Measurements from ENCODE around the gene RCN1.
"Not testable (repeated sequence)": the region's sequence is repeated elsewhere in the genome, so short reads cannot be mapped to it uniquely, and the experiment has no call there.

Gene RCN1

GRCh38 chr11:32079553-32079952, 11.3 kb upstream of the RCN1 start:
- DNase-seq (ENCODE audit: low spot score) = no peak

DNA sequence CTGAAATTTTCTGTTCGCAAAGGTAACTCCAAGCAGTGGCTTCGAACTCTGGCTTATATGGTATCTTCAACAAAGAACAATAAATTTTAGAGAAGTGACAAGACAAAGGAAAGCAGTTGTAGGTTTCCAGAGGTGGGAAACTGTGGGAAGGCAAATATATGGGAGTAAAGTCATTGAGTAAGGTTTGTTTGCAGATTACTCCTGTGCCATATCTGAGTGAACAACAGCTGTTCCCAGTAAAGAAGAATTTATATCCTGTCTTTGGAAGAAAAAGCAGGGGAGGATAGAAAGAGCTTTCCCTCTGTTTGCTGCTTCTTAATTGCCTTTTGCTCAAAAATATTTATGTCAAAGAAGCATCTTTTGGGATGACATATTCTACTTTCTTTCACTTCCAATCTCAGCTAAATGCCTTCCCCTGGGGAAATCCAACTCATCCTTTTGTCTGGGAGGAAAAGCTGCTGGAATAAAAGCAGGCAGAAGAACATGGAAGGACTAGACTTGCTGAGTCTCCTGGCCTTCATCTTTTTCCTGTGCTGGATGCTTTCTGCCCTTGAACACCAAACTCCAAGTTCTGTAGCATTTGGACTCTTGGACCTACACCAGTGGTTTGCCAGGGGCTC, 10.4 kb upstream of the RCN1 start:
- no peak for DNase-seq (ENCODE audit: low spot score)

- DNase-seq (ENCODE audit: low spot score) = no peak
These were observed 9.7 kb upstream of the RCN1 start for GRCh38 chr11:32081129-32081641.

DNA sequence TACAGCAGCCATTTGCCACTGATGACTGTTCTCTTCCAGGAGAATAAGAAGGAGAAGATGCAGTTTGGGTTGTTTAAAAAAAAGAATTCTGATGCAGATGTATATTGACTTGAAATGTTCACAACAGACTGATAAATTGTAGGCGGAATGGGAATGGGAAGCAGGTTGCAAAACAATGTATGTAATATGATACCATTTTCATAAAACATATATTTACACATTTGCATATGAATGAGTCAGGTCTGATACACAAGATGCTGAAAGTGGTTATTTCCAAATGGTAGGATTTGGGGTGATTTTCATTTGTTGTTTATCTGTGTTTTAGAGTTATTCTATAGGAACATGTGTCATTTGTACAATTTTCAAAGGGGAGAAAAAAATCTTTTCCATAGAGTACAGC, 9.0 kb upstream of the RCN1 start:
- no peak for DNase-seq (ENCODE audit: low spot score)

DNA sequence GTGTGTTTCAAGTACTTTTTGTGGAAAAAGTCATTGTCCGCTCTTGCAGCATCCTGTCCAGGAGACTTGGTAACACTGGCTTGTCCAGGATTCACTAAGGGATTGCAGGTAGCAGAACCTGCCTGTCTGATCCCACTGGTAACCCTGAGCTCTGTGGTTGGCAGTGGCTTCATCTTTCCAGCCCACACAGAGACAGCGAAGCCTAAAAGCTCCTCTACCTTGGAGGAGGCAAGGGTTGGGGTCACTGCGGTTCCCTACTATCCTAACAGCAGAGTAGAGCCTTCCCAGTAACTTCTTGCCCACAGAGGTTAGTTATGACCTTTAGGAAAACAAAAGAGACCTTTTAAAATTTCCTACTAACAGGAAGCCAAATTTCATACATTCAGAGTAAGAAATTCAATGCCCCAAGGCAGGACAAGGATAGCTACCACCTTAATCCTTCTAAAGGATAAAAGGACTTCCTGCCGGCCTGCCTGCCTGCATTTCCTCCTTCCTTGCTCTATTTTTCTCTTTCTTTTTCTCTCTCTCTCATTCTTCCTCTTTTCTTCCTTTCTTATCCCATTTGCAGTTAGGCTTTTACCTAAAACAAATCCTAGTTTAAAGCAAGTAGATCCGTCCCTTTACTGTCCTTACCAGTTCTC, 8.4 kb upstream of the RCN1 start:
- no peak for DNase-seq (ENCODE audit: low spot score)

DNA sequence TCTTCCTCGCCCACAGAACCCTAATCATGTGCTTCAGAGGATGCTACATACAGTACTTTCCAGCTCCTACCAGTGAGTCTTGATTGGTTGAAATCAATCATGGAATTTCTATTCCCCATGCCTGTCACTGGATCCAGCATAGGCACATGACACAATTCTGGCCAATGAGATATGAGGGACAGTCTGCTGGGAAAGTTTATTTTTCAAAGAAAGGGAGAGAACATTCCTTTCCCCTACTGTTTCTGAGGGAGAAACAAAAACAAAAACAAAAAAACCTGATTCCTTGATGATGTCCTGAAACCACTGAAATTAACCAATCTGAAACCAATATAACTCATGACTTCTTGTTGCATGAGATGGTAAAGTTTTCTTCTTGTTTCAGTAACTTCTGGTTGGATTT, 3.3 kb upstream of the RCN1 start:
- no peak for DNase-seq (ENCODE audit: low spot score)

DNA sequence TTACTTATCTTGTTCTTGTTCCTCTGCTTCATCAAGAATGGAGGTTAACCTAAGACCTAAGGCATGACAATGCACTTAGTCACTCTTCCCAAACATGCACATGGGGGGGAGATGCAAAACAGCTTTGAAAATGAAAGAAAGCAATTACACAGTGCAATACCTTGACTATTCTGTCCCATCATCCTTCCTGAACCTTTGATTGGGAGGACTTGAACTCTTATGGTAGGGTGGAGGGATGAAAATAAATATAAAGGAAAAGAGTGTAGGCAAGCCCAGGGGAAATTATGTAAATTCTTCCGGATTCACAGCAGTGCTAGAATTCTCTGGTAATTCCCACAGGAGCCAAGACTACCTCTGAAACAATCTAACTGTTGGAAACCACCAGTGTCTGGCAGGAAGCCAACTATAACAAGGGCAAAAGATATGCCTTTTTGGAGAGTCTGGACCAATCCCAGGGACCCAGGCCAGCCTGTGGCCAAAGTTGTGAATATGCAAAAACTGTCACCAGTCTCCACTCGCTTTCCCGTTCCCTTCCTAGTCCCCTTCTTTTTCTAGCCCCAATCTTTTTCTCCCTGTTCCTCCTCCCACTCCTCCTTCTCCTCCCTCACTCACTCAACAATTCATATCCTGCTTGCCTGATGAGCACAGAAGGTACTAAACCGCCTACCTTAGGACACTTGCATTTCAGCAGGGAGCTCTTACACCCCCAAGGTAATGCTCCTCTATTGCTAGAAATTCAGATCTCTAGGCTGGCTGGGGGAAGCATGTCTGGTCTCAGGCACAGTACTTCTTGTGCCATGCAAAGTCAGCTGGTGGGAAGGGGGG, 2.5 kb upstream of the RCN1 start:
- no peak for DNase-seq (ENCODE audit: low spot score)

DNA sequence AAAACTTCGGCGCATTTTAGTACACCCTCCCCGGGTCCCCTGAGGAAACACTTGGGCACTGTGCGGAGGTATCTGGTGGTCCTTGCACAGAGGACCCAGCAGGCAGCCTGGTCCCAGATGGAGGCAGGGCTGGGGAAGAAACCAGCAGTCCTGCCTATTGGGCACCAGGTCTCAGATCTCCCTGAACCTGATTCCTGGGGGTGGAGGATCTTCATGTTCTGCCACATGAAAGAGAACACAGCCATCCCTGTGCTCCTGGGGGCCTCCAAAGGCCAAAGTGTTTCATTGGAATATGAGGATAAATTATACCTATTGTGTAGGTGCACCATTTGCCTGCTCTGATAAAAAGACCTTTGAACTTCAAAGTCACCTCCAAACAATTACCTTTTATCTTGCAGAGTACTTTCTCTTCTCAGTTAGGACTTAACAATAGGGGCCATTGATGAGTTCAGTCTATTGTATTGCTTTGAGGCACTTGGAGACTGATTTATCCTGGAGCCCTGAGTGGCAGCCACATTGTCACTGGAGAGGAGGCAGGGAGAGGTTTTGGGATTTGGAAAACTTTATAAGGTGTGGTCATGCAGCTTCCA, 1.8 kb downstream of the RCN1 start:
- DNase-seq (ENCODE audit: low spot score) = no peak

GRCh38 chr11:32094923-32095322, 4.0 kb downstream of the RCN1 start:
- DNase-seq (ENCODE audit: low spot score) = no peak

DNA sequence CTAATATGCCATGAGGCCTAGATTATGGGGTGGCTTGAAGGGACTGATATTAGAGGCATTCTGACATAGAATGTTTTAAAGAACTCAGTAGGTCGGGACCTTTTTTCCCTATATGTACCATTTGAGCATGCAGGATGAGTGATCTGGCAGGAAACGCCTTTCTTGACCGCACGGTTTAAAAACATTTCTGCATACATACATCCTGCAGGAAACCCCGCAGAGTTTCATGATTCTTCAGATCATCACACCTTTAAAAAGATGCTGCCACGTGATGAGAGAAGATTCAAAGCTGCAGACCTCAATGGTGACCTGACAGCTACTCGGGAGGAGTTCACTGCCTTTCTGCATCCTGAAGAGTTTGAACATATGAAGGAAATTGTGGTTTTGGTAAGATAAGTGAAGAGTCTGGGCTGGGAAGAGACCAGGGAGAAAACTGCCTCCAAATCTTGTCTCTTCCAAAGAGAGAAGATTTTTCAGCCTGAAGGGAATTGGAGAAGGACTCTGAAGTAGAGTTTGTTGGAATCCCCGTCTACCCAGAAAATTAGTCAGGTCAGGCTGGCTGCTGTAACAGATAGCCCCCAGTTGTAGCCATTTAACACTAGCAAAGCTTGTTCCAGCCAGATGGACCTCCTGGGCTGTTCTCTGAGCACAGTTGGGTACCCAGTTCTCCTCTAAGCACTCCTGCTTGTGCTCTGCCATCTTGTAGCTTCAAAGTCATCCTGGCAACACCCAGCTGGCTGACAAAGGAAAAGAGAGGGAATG, 7.4 kb downstream of the RCN1 start:
- no peak for DNase-seq (ENCODE audit: low spot score)

- DNase-seq (ENCODE audit: low spot score) = no peak
These were observed 8.6 kb downstream of the RCN1 start for GRCh38 chr11:32099516-32099915.

DNA sequence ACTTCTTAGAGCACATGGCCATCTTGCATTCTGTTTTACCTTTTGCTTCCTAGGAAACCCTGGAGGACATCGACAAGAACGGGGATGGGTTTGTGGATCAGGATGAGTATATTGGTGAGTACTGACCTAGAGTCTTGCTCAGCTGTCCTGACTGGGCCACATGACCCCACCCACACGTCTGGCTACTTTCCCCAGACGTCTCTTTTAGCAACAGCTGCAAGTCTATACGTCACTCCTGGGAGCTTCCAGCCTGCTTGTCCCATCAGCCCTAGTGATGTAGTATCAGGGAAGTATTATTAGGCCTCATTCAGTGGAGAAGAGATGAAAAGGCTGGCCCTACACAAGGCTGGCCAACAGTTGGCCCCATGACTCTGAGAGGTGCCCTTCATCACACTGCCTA, 9.6 kb downstream of the RCN1 start:
- DNase-seq (ENCODE audit: low spot score) = no peak

DNA sequence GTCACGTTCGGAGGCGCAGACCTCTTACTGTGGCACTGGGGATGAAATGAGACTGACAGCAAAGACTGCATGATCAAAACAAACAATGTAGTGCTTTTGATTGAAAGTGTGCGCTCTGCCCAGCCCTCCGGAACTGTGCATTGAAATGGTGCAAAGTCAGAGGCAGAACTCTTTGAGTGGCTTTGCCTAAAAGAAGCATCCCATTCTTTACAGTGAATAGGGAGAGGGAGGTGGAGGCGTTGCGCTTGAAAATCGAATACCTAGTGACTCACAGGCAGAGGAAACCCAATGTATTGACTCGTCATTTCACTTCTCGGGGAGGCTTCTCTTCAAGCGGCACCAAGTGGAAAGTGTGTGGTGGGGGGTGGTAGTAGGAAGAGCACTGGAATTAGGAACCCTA, 10.9 kb downstream of the RCN1 start:
- no peak for DNase-seq (ENCODE audit: low spot score)

DNA sequence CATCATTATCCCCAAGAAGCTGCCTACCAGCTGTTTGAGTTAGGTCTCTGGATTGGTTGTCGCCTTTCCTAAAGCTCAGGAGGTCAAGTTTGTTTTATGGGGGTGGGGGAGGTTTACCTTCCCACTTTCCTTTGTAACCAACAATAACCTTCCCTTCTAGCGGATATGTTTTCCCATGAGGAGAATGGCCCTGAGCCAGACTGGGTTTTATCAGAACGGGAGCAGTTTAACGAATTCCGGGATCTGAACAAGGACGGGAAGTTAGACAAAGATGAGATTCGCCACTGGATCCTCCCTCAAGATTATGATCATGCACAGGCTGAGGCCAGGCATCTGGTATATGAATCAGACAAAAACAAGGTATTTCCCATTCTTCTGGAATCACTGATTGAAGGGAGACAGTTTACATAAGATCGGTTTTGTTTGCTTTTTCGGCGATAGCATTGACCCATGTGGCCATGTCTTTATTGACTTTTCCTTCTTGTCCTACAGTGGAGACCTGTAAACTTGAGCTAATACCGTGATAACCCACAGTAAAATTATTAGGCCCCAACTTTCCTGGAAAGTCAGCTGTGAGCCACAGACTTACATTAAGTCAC, 12.3 kb downstream of the RCN1 start:
- DNase-seq (ENCODE audit: low spot score) = not testable (repeated sequence)

DNA sequence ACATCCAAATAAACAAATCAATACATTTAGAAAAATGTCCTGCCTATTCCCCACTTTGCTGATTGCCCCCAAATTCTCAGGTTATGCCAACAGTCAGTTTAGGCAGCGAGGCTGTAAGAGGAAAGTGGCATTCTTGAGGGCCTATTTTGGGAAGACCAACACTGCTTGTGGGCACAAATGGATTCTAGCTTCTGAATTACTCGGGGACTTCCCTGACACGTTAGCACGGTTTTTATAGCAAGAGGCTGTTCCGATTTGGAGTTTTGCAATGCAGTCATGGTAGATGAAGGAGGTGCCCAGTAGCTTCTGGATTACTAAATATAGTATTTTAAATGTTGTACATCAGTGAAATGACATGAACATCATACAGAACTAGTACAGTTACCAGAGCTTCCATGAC, 13.1 kb downstream of the RCN1 start:
- no peak for DNase-seq (ENCODE audit: low spot score)

DNA sequence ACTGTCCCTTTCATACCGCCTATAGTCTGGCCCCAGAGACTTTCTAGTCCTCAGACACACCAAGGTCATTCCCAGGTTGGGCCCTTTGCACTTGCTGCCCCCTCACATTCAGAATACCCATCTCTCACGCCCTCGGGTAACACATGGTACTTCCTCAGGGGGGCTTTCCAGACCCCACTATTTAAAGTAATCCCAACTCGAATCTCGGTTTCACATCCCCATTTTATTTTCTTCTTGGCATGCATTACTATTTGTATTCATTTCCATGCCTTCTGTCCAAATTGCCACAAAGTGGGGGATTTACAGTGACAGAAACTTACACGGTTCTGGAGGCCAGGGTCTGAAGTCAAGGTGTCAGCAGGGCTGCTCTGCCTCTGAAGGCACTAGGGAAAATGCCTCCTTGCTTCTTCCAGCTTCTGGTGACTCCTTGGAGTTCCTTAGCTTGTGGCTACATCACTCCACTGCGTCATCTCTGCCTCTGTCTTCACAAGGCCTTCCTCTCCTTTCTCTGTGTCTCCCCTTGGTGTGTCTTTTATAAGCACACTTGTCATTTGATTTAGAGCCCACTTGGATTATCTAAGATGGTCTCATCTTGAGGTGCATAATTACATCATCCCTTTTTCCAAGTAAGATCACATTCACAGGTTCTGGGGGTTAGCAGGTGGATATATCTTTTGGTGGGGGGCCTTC, 15.1 kb downstream of the RCN1 start:
- no peak for DNase-seq (ENCODE audit: low spot score)

DNA sequence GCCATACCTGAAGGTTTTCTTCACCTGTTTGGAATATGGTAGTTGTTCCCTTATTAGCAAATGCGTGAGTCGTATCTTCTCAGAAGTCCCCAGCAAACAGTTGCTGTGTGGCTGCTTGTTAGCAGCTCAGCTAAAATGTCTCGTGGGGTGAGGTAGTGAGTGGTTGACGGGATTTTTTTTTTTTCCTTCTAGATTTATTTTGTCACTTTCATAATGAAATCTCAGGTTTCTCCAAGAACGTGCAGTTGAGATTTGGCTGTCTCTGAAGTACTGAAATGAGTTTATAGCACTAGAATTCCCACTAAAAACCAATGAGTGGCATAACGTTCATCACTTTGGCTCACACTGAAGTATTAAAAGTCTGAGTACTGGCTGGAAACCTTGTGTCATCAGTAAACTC, 16.8 kb downstream of the RCN1 start:
- DNase-seq (ENCODE audit: low spot score) = no peak

- DNase-seq (ENCODE audit: low spot score) = no peak
These were observed 17.7 kb downstream of the RCN1 start for GRCh38 chr11:32108576-32108975.

DNA sequence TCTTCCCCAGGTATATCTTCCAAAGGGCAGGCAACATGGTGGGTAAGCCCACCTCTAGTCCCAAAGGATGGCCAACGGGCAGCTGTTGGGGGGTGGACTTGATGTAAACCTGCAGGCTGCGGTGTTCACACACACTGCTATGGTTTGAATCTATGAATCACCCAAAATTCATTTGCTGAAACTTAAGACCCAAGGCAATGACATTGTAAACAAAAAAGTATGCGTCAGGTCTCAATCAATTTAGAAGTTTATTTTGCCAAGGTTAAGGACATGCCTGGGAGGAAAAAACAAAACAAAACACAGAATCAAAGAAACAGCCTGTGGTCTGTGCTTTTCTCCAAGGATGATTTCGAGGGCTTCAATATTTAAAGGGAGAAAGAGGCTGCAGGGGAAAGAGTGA, 18.3 kb downstream of the RCN1 start:
- no peak for DNase-seq (ENCODE audit: low spot score)

- DNase-seq (ENCODE audit: low spot score) = no peak
These were observed 18.7 kb downstream of the RCN1 start for GRCh38 chr11:32109592-32109991.

- no peak for DNase-seq (ENCODE audit: low spot score)
These were observed 19.9 kb downstream of the RCN1 start for GRCh38 chr11:32110795-32111194.

Data from globus pallidus (tissue), 1 donor.